ENCODE data around the gene FOXN4.

DNA sequence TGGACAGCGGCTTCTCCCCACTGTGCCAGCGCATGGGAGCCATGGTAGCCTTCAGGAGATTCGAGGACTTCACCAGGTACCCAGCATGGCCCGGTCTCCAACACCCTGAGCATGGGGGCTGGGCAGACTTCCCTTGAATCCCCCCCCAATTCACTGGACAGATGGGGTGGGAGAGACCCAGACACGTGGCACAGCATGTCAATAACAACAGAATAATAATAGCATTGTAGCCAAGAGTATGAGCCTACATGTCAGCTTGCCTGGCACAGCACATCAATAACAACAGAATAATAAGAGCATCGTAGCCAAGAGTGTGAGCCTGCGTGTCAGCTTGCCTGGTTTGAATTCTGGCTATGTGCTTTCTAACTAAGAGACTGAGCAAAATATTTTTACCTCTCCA is 76.4 kb downstream of the FOXN4 start:
- TF ChIP-seq CTCF (IDR thresholded peaks at IDR 0.05 in 2 of 3, conservative IDR thresholded peaks at IDR 0.05 in 1 of 3; ENCODE audit: borderline replicate concordance in 1 of 3, insufficient read depth in 1 of 3, low read depth in 2 of 3, low read length in 2 of 3) (no peak), EZH2 (IDR thresholded peaks at IDR 0.05) (no peak), POLR2A (IDR thresholded peaks at IDR 0.05; ENCODE audit: borderline replicate concordance, extremely low read depth, insufficient read depth, insufficient read length) (no peak), JUND (IDR thresholded peaks at IDR 0.05) (no peak), CEBPB (IDR thresholded peaks at IDR 0.05; ENCODE audit: low read depth) (no peak), MAX (IDR thresholded peaks at IDR 0.05) (no peak), POLR2AphosphoS5 (IDR thresholded peaks at IDR 0.05; ENCODE audit: low read depth, low read length) (no peak), EZH2phosphoT487 (IDR thresholded peaks at IDR 0.05; ENCODE audit: borderline replicate concordance) (no peak)

Measured in HCT116 (cell line).